Activated T-cell treated with anti-CD3 and anti-CD28 coated beads, Interleukin-2, amount 50 U/mL, for 4 hours (primary cell): ENCODE data around the gene SLC35A2. TPM values are rescaled to one million over a fixed set of nuclear protein-coding genes. Genes with fewer than 3 reads are reported as not detected.

Experiments
- ATAC-seq, 2 donors: fragments of 200-7000 bp; cut with Tn5 transposase; one replicate each; pipeline ENCODE4 v1.10.0; 2021
- DNase-seq: peaks from one replicate; pipeline ENCODE4 v3.0.0-alpha.2; 2020
- H3K27me3 Mint-ChIP-seq: one replicate; pipeline ENCODE4 v1.8.0; 2021; ENCODE audit warnings: low read depth, mixed read lengths
- H3K36me3 Mint-ChIP-seq: one replicate; pipeline ENCODE4 v1.8.0; 2022; ENCODE audit warnings: mixed read lengths; ENCODE audit not compliant: insufficient read depth
- H3K4me1 Mint-ChIP-seq: one replicate; pipeline ENCODE4 v1.8.0; 2021; ENCODE audit warnings: low read depth, mixed read lengths
- H3K4me3 Mint-ChIP-seq: one replicate; pipeline ENCODE4 v1.8.0; 2021; ENCODE audit warnings: mild to moderate bottlenecking, moderate library complexity, mixed read lengths
- H3K9me3 Mint-ChIP-seq: one replicate; pipeline ENCODE4 v1.8.0; 2021; ENCODE audit warnings: mixed read lengths
- total RNA-seq, 3 donors: library from RNA; stranded (reverse); gene quantifications; one replicate each; pipeline ENCODE4 v1.2.1, GENCODE V29; 2021

SLC35A2 gene
- total RNA-seq, 3 donors from 2014 or later: 23.1 to 31.5 (median 30.6) TPM

DNA sequence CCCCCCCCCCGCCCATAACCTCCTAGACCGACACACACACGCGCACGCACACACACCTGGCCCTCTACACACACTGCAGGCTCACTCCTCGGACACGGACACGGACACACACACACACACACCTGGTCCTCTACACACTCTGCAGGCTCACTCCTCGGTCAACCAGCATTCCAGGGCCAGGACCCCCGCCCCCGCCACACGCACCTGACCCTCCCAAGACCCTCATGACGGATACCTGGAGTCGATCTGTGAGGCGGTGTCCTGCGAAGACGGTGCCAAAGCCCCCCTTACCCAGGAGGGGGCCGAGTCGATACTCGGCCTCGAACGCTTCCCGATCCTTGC, 6.8 kb upstream of the SLC35A2 start:
- H3K9me3 Mint-ChIP-seq: no peaks in the 10 kb centered on the region
- DNase-seq: no peak
- no peaks in the 10 kb centered on the region for H3K27me3 Mint-ChIP-seq
- peaks cover 56% of the 10 kb centered on the region for H3K4me1 Mint-ChIP-seq
- H3K4me3 Mint-ChIP-seq: peak overlapping the region; percentile 91
- no peak for ATAC-seq
- H3K36me3 Mint-ChIP-seq: peaks cover 29% of the 10 kb centered on the region

- H3K9me3 Mint-ChIP-seq: no peaks in the 10 kb centered on the region
- peaks cover 56% of the 10 kb centered on the region for H3K4me1 Mint-ChIP-seq
- ATAC-seq: peak; percentile 19 to 22
- H3K36me3 Mint-ChIP-seq: peaks cover 31% of the 10 kb centered on the region
- no peaks in the 10 kb centered on the region for H3K27me3 Mint-ChIP-seq
- DNase-seq: peak; percentile 85
- H3K4me3 Mint-ChIP-seq: peak overlapping the region; percentile 91
Observed at GRCh38 chrX:48917139-48918001, 5.9 kb upstream of the SLC35A2 start.

DNA sequence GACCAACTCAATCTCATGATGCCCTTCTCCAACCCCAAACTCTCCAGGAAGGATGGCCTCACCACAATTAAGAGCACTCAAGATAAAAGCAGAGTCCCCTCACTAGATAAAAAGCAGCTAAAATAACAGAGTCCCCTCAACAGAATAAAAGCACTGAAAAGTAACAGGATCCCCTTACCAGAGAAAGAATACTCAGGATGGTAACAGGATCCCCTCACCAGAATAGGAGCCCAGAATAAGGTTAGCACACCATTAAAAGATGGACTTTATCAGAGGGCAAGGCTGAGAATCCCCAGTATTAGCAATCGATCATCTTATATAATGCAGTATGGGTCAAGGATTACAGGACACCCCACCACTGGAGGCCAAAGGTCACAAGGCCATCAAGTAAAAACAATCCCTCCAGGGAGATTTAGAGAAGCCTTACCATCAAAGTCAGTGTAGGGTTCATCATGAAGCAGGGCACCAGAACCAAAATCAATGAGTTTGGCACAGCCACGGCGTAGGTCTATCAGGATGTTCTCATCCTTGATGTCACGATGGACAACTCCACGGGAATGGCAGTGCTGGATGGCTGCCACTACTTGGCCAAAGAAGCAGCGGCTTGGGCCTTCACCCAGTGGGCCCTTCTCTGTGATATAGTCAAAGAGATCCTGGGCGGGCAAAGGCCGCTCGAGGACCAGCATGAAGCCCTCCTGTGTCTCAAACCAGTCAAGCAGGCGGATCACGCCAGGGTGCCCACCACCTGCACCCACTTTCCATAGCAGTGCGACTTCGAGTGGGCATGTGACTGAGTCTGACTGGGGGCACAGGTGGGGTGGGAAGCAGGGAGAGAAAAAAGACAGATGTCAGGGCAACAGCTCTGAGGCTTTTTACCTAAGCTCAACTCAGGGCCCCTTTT, 3.4 kb upstream of the SLC35A2 start:
- Mint-ChIP-seq H3K4me1 (peaks cover 51% of the 10 kb centered on the region), H3K4me3 (peak overlapping the region; percentile 91), H3K27me3 (no peaks in the 10 kb centered on the region), H3K9me3 (no peaks in the 10 kb centered on the region), H3K36me3 (peaks cover 27% of the 10 kb centered on the region)
- DNase-seq: no peak
- ATAC-seq: no peak

GRCh38 chrX:48913605-48914366, 2.3 kb upstream of the SLC35A2 start:
- Mint-ChIP-seq H3K27me3 (no peaks in the 10 kb centered on the region), H3K9me3 (no peaks in the 10 kb centered on the region), H3K4me3 (peak overlapping the region; percentile 91), H3K36me3 (peaks cover 27% of the 10 kb centered on the region), H3K4me1 (peaks cover 46% of the 10 kb centered on the region)
- ATAC-seq (no peak), DNase-seq (no peak)

- no peak for DNase-seq
- peak; percentile 2 to 7 for ATAC-seq
- no peaks in the 10 kb centered on the region for H3K27me3 Mint-ChIP-seq
- peaks cover 17% of the 10 kb centered on the region for H3K36me3 Mint-ChIP-seq
- peak overlapping the region; percentile 91 for H3K4me3 Mint-ChIP-seq
- H3K9me3 Mint-ChIP-seq: no peaks in the 10 kb centered on the region
- H3K4me1 Mint-ChIP-seq: peaks cover 44% of the 10 kb centered on the region
Observed at GRCh38 chrX:48910926-48911411, 477 bp downstream of the SLC35A2 start.

GRCh38 chrX:48909703-48910294, 1.6 kb downstream of the SLC35A2 start:
- Mint-ChIP-seq H3K4me1 (peaks cover 37% of the 10 kb centered on the region), H3K4me3 (peak overlapping the region; percentile 91), H3K27me3 (no peaks in the 10 kb centered on the region), H3K36me3 (peaks cover 16% of the 10 kb centered on the region), H3K9me3 (no peaks in the 10 kb centered on the region)
- no peak for DNase-seq
- ATAC-seq: no peak

GRCh38 chrX:48908600-48908999, 2.8 kb downstream of the SLC35A2 start:
- H3K9me3 Mint-ChIP-seq: no peaks in the 10 kb centered on the region
- H3K36me3 Mint-ChIP-seq: peaks cover 4% of the 10 kb centered on the region
- H3K27me3 Mint-ChIP-seq: no peaks in the 10 kb centered on the region

DNA sequence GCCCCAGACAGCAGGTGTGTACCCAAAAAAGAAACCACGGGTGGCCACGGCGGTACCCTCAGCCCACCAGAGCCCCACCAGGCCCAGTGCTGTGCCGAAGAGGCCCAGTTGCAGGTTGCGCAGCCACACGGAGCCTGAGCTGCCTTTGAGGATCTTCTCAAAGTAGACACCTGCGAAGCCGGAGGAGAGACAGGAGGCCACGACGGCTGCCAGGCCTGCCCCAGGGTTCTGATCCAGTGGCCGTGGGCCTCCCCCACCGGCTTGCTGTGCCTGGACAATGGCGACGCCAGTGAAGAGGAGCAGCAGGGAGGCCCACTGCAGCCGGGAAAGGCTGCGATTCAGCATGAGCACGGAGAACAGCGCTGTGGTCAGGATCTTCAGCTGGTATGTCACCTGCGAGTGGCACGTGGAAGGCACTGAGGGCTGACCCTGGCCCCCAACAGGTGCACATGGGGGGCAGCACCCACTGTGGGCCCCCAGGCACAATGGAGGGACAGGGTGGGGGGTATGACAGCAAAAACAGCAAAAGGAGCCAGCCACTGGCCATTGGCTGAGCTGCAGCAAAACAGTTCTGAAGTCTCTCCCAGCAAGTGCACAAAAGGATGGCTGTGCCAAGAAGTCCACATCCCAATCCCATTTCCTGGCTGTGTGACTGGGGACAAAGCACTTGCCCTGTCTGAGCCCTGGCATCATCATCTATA, 6.2 kb downstream of the SLC35A2 start:
- no peak for ATAC-seq
- H3K27me3 Mint-ChIP-seq: no peaks in the 10 kb centered on the region
- no peak for DNase-seq
- H3K9me3 Mint-ChIP-seq: no peaks in the 10 kb centered on the region
- H3K4me1 Mint-ChIP-seq: no peaks in the 10 kb centered on the region
- no peak overlapping the region for H3K4me3 Mint-ChIP-seq
- no peaks in the 10 kb centered on the region for H3K36me3 Mint-ChIP-seq

More at GRCh38 chrX:48908600-48908999, 2.8 kb downstream of the SLC35A2 start:
- peaks cover 25% of the 10 kb centered on the region for H3K4me1 Mint-ChIP-seq
- DNase-seq (no peak), ATAC-seq (no peak)
- H3K4me3 Mint-ChIP-seq: no peak overlapping the region

DNA sequence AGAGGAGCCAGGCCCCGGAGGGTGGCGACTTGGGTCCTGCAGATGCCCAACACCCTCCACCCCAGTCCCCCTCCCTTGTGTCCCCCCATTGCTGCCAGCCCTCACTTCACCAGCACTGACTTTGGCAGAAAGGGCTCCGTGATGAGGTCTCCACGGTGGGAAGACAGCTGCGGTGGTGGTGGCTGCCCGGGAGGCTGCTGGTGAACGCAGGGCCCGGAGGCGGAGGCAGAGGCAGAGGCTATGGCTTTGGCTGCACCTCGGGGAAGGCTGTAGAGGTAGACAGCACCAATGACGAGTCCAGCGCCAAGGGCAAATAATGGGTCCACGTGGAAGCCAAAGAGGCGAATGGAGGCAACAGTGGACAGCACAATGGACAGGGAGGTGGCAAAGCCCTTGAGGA, 6.8 kb downstream of the SLC35A2 start:
- ATAC-seq (no peak), DNase-seq (no peak)
- Mint-ChIP-seq H3K9me3 (no peaks in the 10 kb centered on the region), H3K4me1 (no peaks in the 10 kb centered on the region), H3K4me3 (no peak overlapping the region), H3K36me3 (no peaks in the 10 kb centered on the region), H3K27me3 (no peaks in the 10 kb centered on the region)

DNA sequence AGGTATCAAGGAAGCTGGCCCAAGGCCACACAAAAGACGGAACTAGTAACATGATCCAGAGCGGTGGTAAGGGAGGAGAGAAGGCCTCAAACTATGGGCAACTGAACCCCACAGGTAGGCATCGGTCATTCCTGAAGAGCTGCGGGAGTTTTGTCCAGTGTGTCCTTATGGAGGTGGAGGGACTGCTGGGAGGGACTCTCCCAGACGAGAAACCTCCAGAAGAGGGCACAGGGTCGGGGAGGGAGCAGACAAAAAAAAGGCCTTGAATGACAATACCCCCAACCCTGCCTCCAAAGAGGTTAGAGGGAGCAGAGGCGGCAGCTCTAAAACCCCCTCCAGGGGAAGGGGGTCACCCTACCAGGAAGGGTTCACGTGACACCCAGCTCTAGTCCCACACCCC, 7.3 kb downstream of the SLC35A2 start:
- DNase-seq: no peak
- Mint-ChIP-seq H3K36me3 (no peaks in the 10 kb centered on the region), H3K4me3 (no peak overlapping the region), H3K27me3 (no peaks in the 10 kb centered on the region), H3K9me3 (no peaks in the 10 kb centered on the region), H3K4me1 (no peaks in the 10 kb centered on the region)
- no peak for ATAC-seq

GRCh38 chrX:48903290-48903689, 8.2 kb downstream of the SLC35A2 start:
- ATAC-seq: no peak
- H3K9me3 Mint-ChIP-seq: no peaks in the 10 kb centered on the region
- DNase-seq: no peak
- no peaks in the 10 kb centered on the region for H3K27me3 Mint-ChIP-seq
- H3K4me3 Mint-ChIP-seq: no peak overlapping the region
- peaks cover under 1% of the 10 kb centered on the region for H3K4me1 Mint-ChIP-seq
- H3K36me3 Mint-ChIP-seq: no peaks in the 10 kb centered on the region

DNA sequence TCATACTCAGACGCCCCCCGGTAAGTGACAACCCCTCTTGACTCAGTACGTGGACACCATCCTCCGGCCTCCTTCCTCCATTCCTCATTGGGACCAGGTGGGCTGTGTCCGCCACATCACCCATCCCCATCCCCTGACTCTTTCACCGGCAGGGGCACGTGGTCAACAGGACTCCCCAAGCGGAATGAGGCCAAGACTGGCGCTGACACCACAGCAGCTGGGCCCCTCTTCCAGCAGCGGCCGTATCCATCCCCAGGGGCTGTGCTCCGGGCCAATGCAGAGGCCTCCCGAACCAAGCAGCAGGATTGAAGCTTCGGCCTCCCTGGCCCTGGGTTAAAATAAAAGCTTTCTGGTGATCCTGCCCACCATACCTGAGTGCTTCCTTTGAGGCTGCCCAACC, 8.7 kb downstream of the SLC35A2 start:
- H3K9me3 Mint-ChIP-seq: no peaks in the 10 kb centered on the region
- ATAC-seq (no peak), DNase-seq (no peak)
- no peaks in the 10 kb centered on the region for H3K27me3 Mint-ChIP-seq
- no peaks in the 10 kb centered on the region for H3K36me3 Mint-ChIP-seq
- peaks cover 2% of the 10 kb centered on the region for H3K4me1 Mint-ChIP-seq
- no peak overlapping the region for H3K4me3 Mint-ChIP-seq

- H3K36me3 Mint-ChIP-seq: no peaks in the 10 kb centered on the region
- ATAC-seq: no peak
- no peak overlapping the region for H3K4me3 Mint-ChIP-seq
- DNase-seq: no peak
- peaks cover 2% of the 10 kb centered on the region for H3K4me1 Mint-ChIP-seq
- no peaks in the 10 kb centered on the region for H3K9me3 Mint-ChIP-seq
- no peaks in the 10 kb centered on the region for H3K27me3 Mint-ChIP-seq
Observed at GRCh38 chrX:48902135-48902534, 9.3 kb downstream of the SLC35A2 start.
